Renal pelvis (tissue), 4 donors: ENCODE results near the gene INO80B. TPM values are rescaled to one million over a fixed set of nuclear protein-coding genes. Genes with fewer than 3 reads are reported as not detected.

Experiments
- DNase-seq: peaks from one replicate; pipeline ENCODE4 v3.0.0-alpha.2; 2013
- polyA plus RNA-seq, 3 donors: library from polyadenylated mRNA; unstranded; fragments of 120-200 nt; gene quantifications; one replicate each; pipeline ENCODE4 v1.2.1, GENCODE V29; 2013; ENCODE audit not compliant: insufficient read length in 3 of 3

INO80B gene
- polyA plus RNA-seq, 3 donors: 26.5 to 38.9 (median 28.7) TPM

DNA sequence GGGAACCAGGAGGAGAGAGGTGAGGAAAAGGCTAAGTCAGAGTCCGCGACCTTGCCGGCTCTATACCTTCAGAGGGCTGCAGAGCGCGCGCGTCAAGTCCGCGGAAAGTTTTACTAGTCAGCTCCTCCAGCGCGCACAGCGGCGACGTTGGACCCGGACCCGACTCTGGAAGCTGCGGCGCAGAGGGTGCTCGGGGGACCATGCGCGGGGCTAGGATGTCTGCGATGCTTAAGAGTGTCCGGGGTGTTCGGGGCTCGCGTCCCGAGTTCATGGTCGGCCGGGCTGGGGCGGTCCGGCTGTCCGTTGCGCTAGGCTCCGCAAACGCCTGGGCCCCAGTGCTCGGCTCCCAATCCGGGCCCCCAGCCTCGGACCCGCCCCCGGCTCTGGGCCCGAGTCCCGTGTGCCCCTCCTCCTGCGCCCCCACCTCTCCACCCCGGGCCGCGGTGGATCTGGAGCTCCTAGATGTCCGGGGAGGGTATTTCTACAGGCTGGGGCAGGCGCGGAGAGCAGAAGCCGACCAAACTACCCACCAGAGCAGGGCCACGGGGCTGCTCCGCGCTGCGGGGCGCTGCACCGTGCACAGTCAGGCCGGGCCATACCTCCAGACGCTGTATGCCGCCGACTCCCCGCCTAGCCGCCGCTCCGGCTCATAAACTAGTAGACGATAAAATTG is 44.5 kb downstream of the INO80B start, which contains the start of gene LBX2:
TSS of gene LBX2 (minus strand) at position 337 of the 673 bp plus-strand sequence. CDS start at position 271, 66 bp downstream.
- DNase-seq: no peak

DNA sequence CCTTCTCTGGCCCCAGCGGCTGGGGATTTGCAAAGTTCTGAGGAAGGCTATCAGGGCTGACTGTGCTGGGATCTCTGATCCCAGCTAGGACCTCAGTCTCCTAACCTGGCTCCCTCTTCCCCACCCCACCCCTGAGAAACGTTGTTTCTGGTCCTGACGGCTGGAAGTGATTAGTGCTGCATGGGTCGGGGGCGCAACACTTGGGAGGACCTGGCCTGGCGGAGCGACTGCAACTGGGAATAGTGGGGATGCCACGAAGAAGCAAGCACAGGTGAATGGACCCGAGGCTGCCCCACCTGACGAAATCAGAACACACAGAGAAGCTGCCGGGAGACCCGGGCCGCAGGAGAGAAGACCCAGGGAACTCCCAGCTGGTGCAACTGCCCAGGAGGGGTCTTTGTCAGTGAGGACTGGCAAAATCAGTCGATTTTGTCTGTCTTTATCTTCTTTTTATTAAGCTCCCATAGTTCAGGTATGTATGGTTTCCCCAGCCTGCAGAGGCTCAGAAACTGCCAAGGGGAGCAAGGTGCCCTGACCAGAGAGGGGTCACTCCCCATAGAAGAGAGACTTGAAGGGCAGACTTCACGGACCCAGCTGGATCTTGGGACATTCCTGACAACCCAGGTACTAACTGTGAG is 45.2 kb downstream of the INO80B start:
- DNase-seq: no peak

DNA sequence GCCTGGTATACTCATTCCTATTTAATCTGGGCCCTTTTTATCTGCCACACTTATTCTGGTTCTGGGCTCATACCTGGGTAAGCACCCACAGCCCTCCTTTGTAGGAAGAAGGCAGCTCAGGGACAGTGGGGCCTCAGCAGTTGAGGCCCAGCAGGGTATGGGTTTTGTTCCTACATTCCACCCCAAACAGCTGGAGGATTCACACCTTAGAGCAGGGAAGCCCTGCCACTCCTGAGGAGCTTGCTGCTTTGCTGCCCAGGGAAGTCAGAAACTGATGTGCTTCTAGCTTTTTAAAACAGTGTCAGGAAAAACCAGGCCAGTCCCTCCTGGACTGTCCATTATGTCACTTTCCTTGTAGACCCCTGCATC is 45.7 kb downstream of the INO80B start:
- no peak for DNase-seq

DNA sequence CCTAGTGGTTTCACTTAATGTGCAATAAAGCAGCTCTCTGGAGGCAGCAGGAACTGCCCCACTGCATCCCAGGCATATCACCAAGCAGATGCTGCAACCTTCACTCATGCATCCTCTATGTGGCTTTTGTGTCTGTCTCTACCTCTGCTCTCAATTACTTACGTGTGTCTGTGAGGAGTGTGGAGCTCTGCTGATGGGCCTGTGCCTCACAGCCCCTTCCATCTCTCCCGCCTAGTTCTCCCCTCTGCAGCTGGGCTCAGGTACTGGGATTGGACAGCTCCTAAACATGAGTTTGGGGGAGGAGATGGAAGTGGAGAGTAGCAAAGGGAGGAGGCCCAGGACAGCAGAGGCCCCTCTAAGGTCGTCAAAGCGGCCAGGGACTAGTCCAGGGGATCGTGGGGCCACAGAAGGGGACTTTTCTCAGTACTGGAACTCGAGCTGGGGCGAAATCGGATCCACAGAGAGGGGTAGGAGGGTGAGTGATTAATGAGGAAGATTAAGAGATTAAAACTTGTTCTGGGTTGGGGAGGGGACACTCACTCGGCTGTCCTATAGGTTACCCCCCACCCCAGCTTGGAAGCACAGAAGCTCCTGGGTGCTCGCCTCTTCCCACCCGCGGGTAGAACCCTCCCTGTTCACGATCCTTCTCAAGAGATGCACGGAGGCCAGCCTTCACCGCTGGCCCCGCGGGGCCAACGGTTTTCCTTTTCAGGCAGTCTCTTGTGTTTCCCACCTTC is 46.6 kb downstream of the INO80B start:
- no peak for DNase-seq

DNA sequence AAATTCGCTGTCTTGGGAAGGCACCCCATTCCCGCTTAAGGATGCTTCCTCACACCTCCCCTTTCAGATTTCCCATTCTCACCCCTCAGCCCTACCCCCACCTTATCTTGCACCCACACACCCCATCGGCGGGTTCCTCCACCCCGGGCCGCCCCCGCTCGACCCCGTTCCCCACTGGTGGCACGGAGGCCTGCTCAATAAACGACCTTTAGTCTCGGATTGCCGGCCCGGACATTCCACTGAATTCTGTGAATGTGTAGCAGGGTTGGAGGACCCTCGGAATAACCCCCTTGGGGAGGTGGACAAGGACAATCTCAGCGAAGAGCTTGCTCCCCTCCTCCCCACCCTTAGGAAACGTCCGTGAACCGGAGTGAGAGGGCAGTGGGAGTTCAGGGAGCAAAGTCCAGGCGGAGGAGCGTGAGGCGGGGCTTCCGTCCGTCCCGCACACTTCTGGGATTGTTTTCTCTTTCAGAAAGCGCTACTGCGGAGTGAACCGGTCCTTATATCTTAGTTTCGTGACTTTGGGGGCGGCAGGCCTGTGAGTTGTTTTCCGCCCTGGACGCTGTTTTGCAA is 47.3 kb downstream of the INO80B start:
- DNase-seq: no peak

DNA sequence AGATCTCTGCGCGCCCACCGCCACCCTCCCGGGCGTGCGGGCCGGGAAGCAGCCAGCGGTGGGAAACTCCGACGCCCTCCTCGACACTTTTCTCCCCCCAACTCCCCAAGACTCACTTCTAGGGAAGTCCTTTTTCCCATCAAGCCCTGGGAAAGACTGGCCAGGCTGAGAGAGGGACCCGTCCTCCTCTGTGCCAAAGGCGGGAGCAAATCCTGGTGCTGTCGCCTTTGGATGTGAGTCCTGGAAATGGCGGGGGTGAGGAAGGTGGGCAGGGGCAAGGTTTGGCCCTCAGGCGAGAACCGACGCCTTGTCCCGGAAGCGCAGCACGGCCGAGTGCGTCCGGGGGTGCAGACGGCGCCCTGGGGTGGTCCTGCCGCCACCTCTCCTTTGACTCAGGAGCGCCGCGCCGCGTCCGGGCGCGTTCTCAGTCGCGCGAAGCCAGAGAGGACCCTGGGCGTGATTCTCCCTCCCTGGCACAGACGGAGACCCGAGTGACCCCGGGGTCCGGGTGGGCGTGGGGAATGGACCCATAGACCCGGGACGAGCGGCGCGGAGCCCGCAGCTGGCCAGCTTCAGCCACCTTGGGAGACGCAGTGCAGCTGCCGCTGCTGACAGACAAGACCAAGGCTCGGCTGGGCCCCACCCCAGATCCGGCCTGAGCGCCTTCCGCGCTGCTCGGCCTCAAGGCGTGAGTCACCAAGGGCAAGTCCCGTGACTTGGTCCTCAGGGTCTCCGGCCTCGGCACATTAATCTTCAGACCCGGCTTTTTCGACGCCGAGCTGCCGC is 48.0 kb downstream of the INO80B start:
- DNase-seq: no peak

DNA sequence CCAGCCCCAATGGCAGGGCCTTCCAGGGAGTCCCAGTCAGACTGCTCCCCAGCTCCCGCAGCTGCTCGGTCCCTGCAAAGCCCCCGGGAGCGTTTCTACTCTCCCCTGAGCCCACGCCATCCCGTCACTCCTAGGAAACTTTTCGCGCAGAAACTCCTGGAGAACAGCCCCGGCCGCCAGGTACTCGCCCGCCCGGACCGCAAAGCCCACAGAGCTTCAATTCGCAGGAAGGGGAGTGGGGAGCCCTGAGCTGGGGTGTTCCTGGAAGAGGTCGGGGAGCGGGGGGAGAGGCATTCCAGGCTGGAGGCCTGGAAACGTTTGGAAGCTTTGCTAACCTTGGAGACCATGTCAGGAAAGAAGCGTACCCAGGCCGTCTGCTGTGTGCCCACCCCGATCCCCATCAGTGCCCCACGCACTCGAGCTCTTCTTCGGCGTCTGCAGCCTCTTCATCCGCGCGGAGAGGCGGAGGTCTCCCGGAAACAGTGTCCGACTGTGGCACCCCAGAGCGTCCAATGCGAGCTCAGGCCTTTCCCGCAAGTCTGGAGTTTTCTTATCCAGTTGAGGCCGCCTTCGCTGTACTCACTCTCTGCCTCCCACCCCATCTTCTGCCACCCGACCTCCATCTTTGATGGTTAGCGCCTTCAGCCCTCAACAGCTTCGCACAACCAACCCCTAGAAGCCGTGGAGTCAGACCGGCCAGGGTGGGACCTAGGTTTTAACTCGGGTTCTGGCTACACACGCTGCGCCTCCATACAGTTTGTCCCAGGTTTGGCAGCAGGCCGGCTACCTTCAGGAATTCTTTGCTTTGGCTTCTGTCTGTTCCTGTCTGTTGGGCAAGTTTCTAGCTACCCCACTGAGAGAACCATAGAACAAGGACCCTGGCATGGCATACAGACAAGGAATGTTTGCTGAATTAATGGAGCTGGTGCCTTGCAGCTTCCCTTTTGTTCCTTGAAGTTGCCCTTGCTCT is 48.9 kb downstream of the INO80B start:
- DNase-seq: no peak

DNA sequence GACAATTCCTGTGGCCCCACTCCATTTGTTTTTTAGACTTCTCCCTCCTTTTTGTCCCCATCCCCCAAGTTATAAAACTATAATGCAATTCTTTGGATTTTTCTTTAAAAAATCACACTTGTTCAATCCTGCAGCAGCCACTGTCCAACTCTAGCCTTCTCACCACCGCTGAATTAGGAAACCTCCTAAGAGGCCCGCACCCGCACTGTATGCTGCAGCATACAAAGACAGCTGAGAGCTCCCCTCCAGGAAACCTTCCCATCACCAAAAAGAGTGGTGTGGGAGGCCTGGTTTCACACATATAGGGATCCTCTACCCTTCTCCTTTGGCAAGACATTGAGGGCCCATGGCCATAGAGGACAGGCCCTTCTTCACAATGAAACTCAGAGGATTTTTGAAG is 49.7 kb downstream of the INO80B start:
- no peak for DNase-seq

DNA sequence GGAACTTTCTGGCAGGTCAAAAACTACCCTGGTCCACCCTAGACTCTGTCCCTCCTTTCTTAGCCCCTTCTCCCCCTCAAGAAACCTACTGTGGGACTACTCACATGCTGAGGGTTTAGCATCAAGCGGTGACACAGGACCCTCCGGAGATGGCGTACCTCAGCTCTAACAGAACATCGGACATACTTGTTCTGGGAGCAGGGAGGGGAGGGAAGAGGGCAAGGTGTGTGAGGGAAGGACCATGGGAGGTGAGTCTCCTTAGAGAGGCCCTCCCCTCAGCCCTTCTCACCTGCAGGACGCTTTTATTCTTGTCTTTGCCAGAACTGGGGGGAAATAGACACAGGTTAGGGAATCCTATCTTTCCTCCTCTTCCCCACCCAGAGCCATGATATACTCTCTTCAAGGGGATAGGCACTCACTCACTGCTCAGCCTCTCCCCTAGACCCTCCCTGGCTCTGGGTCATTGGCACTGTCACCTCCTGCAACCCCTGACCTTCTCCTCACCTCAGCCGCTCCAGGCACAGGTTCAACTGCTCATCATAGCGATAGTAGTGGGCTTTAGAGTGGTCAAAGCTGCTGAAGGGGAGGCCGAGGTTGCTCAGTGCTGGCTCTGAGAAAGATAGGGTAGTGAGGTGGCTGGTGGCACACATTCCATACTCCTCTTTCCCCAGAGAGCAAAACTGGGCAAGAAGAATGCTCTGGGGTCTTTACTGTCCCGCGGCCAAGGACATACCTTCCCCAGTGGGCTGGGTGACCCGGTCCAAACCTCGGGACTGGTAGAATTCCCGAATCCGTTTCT is 50.8 kb downstream of the INO80B start:
- no peak for DNase-seq

DNA sequence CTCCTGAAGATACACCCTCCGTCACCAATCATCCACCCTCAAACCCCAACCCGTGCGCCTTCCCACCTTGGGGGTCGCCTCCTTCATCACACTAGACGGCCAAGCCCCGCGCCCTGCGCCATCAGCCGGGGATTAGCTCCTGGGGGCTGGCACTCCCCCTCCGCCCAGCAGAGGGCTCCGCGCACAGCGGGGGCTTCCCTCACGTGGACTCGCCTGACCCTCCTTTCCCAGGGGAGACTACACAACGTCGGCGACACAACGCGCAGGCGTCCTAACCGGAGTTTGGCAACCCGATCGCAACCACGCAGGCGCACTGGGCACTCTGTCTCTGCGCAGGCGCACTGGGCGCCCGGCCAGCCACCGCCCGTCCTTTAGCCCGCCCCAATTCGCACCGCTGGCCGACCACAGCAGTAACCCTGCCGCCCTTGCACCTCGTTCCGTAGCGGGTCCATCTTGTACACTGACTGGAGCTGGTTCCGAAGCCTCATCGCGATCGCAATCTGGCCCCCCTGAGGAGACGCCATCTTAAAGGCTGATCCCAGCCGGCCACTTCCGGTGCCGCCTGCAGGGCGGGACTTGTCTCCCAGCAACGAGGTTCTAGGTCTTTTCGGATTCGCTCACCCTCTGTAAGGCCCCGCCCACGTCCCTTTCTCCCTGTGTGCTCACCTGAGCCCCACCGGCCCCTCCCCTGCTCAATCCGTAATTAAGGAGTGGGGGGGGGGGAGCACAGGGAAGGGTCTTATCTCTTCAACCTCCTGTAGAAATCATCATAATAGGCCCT is 52.4 kb downstream of the INO80B start, which contains the start of gene PCGF1:
TSS of gene PCGF1 (minus strand) at position 551 of the 781 bp plus-strand sequence. CDS start at position 524, 27 bp downstream.
- peak; percentile 99 for DNase-seq

Other genes with a start within 250 kb of the INO80B start
- gene SLC4A5, start 111.7 kb upstream of the INO80B start, polyA plus RNA-seq: 1 to 10 TPM; 1.9 to 5.6 (median 3.4) TPM
- gene DCTN1, start 74.8 kb upstream of the INO80B start, polyA plus RNA-seq: 100 to 1,000 TPM; 157 to 179 (median 167) TPM
- gene C2orf81, start 33.5 kb upstream of the INO80B start, polyA plus RNA-seq: 1 to 10 TPM; 8.4 to 9.2 (median 8.5) TPM
- gene WDR54, start 33.4 kb upstream of the INO80B start, polyA plus RNA-seq: 10 to 100 TPM; 38.6 to 44.6 (median 43.7) TPM
- gene RTKN, start 13.2 kb upstream of the INO80B start, polyA plus RNA-seq: 10 to 100 TPM; 77.2 to 92.8 (median 82.4) TPM
- 100 to 1,000 TPM; 126 to 130 (median 127) TPM for gene WBP1, start 3.4 kb downstream of the INO80B start, polyA plus RNA-seq
- gene MOGS, start 10.3 kb downstream of the INO80B start, polyA plus RNA-seq: 10 to 100 TPM; 48.8 to 60.1 (median 49.3) TPM
- 10 to 100 TPM; 52.0 to 74.4 (median 62.3) TPM for gene MRPL53, start 17.6 kb downstream of the INO80B start, polyA plus RNA-seq
- 10 to 100 TPM; 10.2 to 18.6 (median 17.1) TPM for gene CCDC142, start 27.9 kb downstream of the INO80B start, polyA plus RNA-seq
- 10 to 100 TPM; 29.3 to 36.0 (median 34.1) TPM for gene TTC31, start 28.0 kb downstream of the INO80B start, polyA plus RNA-seq
- 1 to 10 TPM; 3.1 to 7.9 (median 3.9) TPM for gene LBX2, start 44.5 kb downstream of the INO80B start, polyA plus RNA-seq
- gene PCGF1, start 52.6 kb downstream of the INO80B start, polyA plus RNA-seq: 10 to 100 TPM; 25.2 to 29.2 (median 27.8) TPM
- under 1 TPM; 0.06 to 0.17 (median 0.13) TPM for gene TLX2, start 59.4 kb downstream of the INO80B start, polyA plus RNA-seq
- under 1 TPM; 0.21 to 0.57 (median 0.43) TPM for gene DQX1, start 71.1 kb downstream of the INO80B start, polyA plus RNA-seq
- gene AUP1, start 74.6 kb downstream of the INO80B start, polyA plus RNA-seq: 100 to 1,000 TPM; 106 to 113 (median 110) TPM
- 10 to 100 TPM; 34.8 to 37.9 (median 37.0) TPM for gene HTRA2, start 74.8 kb downstream of the INO80B start, polyA plus RNA-seq
- 10 to 100 TPM; 10.1 to 11.4 (median 11.4) TPM for gene LOXL3, start 98.9 kb downstream of the INO80B start, polyA plus RNA-seq
- 10 to 100 TPM; 10.1 to 11.0 (median 10.5) TPM for gene DOK1, start 99.6 kb downstream of the INO80B start, polyA plus RNA-seq
- gene M1AP, start 193.2 kb downstream of the INO80B start, polyA plus RNA-seq: 1 to 10 TPM in 1 of 3 donors, under 1 TPM in 2; 0.61 to 1.1 (median 0.75) TPM
- gene SEMA4F, start 199.2 kb downstream of the INO80B start, polyA plus RNA-seq: 1 to 10 TPM; 6.8 to 8.7 (median 7.4) TPM